Measurements from ENCODE around the gene UBAC2.

The UBAC2 gene

DNA sequence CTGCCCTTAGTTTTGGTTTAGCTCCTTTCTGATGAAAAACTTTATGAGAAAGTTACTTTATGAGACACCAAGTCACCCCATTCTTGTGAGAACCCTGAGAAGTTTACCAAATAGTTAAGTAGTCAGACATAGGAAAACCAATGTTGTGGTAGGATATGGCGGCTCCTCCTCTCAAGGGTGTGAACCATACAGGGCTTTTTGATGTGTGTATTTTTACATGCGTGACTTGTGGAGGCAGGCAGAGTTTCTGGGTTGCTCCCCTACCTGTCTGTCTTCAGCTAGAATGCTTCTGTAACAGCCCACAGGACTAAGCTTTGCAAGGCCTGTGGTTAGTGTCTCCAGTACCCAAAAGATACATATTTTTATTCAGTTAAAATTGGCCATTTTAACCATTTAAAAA, 18.3 kb downstream of the UBAC2 start:
- TF ChIP-seq OSR1 (CRISPR knock-in tag; IDR thresholded peaks at IDR 0.05) (no peak), PPARA (CRISPR knock-in tag; IDR thresholded peaks at IDR 0.05; ENCODE audit: borderline replicate concordance) (no peak), TOX (CRISPR knock-in tag; IDR thresholded peaks at IDR 0.05; ENCODE audit: borderline replicate concordance) (no peak), ZFP3 (CRISPR knock-in tag; IDR thresholded peaks at IDR 0.05) (no peak), TSHZ2 (CRISPR knock-in tag; IDR thresholded peaks at IDR 0.05) (no peak), BACH2 (CRISPR knock-in tag; IDR thresholded peaks at IDR 0.05; ENCODE audit: borderline replicate concordance) (no peak), RARB (CRISPR knock-in tag; IDR thresholded peaks at IDR 0.05) (no peak), ESRRG (CRISPR knock-in tag; IDR thresholded peaks at IDR 0.05) (no peak), ZNF565 (CRISPR knock-in tag; conservative IDR thresholded peaks at IDR 0.05; ENCODE audit: low read depth) (no peak), GLIS3 (CRISPR knock-in tag; IDR thresholded peaks at IDR 0.05) (no peak), ZNF8 (CRISPR knock-in tag; IDR thresholded peaks at IDR 0.05) (no peak), CSDC2 (CRISPR knock-in tag; IDR thresholded peaks at IDR 0.05) (no peak), ZC3H10 (CRISPR knock-in tag; IDR thresholded peaks at IDR 0.05) (no peak)
- TF ChIP-seq, protein P1, sequence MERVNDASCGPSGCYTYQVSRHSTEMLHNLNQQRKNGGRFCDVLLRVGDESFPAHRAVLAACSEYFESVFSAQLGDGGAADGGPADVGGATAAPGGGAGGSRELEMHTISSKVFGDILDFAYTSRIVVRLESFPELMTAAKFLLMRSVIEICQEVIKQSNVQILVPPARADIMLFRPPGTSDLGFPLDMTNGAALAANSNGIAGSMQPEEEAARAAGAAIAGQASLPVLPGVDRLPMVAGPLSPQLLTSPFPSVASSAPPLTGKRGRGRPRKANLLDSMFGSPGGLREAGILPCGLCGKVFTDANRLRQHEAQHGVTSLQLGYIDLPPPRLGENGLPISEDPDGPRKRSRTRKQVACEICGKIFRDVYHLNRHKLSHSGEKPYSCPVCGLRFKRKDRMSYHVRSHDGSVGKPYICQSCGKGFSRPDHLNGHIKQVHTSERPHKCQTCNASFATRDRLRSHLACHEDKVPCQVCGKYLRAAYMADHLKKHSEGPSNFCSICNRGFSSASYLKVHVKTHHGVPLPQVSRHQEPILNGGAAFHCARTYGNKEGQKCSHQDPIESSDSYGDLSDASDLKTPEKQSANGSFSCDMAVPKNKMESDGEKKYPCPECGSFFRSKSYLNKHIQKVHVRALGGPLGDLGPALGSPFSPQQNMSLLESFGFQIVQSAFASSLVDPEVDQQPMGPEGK (CRISPR knock-in tag; IDR thresholded peaks at IDR 0.05; ENCODE audit: borderline replicate concordance), result no peak
- TF ChIP-seq, protein P2, sequence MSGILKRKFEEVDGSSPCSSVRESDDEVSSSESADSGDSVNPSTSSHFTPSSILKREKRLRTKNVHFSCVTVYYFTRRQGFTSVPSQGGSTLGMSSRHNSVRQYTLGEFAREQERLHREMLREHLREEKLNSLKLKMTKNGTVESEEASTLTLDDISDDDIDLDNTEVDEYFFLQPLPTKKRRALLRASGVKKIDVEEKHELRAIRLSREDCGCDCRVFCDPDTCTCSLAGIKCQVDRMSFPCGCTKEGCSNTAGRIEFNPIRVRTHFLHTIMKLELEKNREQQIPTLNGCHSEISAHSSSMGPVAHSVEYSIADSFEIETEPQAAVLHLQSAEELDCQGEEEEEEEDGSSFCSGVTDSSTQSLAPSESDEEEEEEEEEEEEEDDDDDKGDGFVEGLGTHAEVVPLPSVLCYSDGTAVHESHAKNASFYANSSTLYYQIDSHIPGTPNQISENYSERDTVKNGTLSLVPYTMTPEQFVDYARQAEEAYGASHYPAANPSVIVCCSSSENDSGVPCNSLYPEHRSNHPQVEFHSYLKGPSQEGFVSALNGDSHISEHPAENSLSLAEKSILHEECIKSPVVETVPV (CRISPR knock-in tag; IDR thresholded peaks at IDR 0.05), result no peak
- no peak for ATAC-seq

- no peak for TF ChIP-seq ZNF70 (CRISPR knock-in tag; IDR thresholded peaks at IDR 0.05)
- TF ChIP-seq TSHZ2 (CRISPR knock-in tag; IDR thresholded peaks at IDR 0.05), result no peak
- no peak for TF ChIP-seq SNAI2 (CRISPR knock-in tag; IDR thresholded peaks at IDR 0.05)
- TF ChIP-seq ZNF8 (CRISPR knock-in tag; IDR thresholded peaks at IDR 0.05), result no peak
- no peak for TF ChIP-seq TOX (CRISPR knock-in tag; IDR thresholded peaks at IDR 0.05; ENCODE audit: borderline replicate concordance)
- no peak for TF ChIP-seq ISL1 (CRISPR knock-in tag; IDR thresholded peaks at IDR 0.05)
- TF ChIP-seq, protein P2 (CRISPR knock-in tag; IDR thresholded peaks at IDR 0.05), result no peak
- no peak for TF ChIP-seq CSDC2 (CRISPR knock-in tag; IDR thresholded peaks at IDR 0.05)
- TF ChIP-seq ZFP3 (CRISPR knock-in tag; IDR thresholded peaks at IDR 0.05), result no peak
- TF ChIP-seq, protein P1 (CRISPR knock-in tag; IDR thresholded peaks at IDR 0.05; ENCODE audit: borderline replicate concordance), result no peak
- no peak for TF ChIP-seq ZNF565 (CRISPR knock-in tag; conservative IDR thresholded peaks at IDR 0.05; ENCODE audit: low read depth)
- no peak for ATAC-seq
Observed at GRCh38 chr13:99220199-99220935, 19.7 kb downstream of the UBAC2 start.
